ENCODE measurements around the gene HSH2D.

Gene HSH2D

DNA sequence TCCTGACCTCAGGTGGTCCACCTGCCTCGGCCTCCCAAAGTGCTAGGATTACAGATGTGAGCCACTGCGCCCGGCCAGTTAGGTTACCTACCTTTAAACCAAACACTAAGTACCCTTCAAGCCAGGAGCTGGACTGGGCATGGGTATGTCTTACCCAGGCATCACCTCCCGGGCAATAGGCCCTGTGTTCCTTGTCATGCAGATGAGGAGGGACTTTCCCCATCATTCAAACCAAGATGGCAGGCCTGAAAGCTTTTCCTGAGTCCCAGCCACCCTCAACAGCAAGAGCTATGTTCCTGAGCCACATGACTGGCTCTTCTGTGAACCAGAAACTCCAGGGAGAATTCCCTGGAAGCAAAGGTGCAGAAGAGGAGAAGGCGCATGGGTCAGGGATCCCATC, 22.3 kb upstream of the HSH2D start:
- DNase-seq, result no peak

GRCh38 chr19:16121967-16122366, 21.5 kb upstream of the HSH2D start:
- DNase-seq, result no peak

- no peak for DNase-seq
These were observed 18.5 kb upstream of the HSH2D start for GRCh38 chr19:16124953-16125352.

GRCh38 chr19:16125737-16126495, 17.6 kb upstream of the HSH2D start:
- DNase-seq, result no peak

GRCh38 chr19:16127080-16127479, 16.4 kb upstream of the HSH2D start:
- no peak for DNase-seq

DNA sequence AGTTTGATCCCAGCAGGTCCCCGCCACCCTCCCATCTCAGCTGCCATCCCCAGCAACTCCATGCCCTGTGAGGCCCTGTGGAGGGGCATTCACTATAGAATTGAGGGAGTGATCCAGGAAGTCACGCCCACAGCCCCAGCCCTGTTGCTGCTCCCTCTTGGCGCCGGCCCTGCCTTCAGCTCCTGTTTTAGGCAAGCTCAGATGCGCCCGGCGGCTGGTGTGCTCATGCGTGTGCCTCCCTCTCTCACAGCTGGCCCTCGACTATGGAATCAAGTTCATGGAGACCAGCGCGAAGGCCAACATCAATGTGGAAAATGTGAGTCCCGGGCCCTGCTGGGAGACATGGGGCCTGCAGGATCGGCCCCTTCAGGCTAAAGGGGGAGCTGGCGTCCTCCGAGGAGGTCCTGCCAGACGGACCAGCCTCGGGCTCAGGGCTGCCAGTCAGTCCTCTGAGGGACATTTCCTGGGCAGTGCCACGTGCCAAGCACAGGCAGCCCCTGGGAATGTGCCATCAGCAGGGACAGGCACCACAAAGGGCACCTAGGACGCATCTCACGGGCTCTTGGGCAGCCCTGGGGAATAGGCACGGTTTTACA, 15.6 kb upstream of the HSH2D start:
- no peak for DNase-seq

GRCh38 chr19:16131648-16132047, 11.8 kb upstream of the HSH2D start:
- no peak for DNase-seq

DNA sequence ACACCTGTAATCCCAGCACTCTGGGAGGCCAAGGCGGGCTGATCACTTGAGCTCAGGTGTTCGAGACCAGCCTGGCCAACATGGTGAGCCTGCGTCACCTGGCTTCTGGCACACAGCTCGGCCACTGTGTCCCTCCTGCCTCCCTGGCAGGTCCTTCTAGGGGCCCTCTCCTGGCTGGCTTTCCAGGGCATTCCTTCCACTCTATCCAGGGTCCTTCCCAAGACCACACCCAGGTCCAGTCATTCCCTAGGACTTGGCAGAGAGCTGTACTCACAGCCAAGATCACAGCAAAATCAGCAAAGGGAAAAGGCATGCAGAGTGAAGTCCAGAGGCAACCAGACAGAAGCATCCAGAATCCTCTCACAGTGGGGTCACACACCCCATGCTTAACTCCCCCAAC, 9.7 kb upstream of the HSH2D start:
- no peak for DNase-seq

DNA sequence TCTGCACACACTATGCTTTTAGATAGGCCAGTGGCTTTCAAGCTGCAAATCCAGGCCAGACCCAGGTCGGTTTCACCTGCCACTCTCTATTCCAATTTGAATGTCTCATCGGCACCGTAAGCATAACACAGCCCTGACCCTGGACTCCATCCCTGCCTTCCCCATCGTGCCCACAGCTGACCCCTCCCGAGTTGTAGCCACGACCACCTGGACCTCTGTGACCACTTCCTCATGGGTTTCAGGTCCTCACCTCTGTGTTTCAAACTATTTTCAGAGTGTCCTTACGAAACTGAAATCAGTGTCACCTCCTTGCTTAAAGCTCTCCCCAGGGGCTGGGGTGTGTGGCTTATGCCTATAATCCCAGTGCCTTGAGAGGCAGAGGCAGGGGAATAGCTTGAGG, 9.0 kb upstream of the HSH2D start:
- no peak for DNase-seq

DNA sequence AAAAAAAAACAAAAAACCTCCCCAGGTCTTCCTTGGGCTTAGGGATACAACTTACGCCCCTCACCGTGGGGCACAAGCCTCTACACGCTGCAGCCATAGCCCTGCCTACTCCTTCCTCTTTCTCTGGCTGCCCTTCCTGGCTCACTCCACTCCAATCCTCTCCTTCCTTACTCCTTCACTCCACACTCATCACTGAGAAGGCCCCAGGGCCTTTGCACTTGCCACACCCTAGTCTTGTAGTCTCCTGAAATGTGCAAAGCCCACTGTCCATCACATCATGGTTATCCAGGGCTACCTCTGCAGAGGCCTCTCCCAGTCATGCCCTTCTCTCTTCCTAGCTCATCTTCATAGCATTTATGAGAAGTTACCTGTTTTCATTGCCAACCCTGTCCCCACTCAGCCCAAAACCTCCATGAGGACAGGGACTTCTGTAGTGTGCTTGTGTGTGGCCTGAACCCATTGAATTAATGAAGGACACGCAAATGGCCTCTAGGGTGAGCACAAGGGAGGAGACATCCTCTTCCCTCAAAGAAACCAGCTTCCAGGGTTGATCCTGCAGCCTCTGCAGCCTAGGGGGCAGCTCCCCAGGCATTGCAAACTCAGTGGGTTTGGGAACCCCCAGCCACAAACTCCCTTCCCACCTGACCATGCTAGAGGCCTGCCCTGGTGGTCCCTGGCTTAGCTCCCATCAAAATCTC, 7.9 kb upstream of the HSH2D start:
- no peak for DNase-seq

DNA sequence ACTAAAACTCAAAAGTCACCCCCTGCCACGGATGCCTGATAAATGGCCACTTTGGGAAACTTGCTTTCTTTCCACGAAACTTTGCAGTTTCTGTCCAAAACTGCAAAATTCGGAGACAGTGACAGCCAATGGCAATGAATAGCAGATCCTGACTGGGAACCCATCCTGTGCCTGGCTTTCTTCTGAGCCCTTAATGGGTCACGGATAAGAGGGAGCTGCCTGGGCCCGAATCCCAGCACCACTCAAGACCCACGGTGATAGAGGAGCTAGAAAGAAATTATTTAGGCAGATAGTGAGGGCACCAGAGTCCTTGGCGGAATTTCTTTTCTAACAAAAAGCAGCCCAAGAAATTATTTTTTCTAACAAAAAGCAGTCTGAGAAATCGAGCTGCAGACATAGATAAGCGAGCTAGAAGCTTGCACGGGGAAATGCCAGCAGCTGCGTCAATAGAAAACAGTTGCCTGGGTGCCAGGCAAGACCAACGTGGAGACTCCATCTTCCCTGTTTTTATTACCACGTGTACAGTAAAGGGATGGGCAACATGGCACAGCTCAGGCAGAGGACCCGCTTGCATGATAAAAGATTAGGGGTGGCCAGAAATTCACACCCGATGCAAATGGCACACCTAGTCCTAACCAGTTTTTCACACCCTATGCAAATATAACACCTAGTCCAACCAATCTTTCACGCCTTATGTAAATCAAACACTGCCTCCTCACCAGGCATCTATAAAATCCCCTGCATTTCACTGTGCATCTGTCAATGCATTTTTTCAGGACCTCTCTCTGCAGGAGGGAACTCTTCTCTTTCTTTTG, 7.1 kb upstream of the HSH2D start:
- no peak for DNase-seq

GRCh38 chr19:16139752-16140151, 3.7 kb upstream of the HSH2D start:
- DNase-seq, result no peak

DNA sequence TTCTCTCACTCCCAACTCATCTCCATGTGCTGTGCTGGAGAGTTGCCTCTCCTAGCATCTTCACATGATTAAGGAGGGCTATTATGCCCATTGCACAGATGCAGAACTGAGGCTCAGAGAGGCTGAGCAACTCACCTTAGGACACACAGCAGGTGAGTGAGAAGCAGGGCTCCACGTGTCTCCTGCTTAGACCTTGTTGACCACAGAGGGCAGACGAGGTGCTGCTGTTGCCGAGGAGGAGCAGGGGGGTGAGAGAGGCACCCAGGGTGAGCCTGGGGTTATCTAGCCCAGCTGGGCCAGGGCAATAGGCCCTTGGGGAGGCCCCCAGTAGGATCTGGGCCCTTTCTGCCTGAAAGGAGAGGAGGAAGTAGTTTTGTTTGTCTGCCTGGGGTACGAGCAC, 2.4 kb upstream of the HSH2D start:
- DNase-seq, result no peak

GRCh38 chr19:16142032-16142580, 1.4 kb upstream of the HSH2D start:
- DNase-seq, result no peak

- no peak for DNase-seq
These were observed 714 bp downstream of the HSH2D start for GRCh38 chr19:16144216-16144581.

- DNase-seq, result no peak
These were observed 2.6 kb downstream of the HSH2D start for GRCh38 chr19:16146112-16146511.

GRCh38 chr19:16148443-16149229, 5.2 kb downstream of the HSH2D start:
- DNase-seq, result no peak

DNA sequence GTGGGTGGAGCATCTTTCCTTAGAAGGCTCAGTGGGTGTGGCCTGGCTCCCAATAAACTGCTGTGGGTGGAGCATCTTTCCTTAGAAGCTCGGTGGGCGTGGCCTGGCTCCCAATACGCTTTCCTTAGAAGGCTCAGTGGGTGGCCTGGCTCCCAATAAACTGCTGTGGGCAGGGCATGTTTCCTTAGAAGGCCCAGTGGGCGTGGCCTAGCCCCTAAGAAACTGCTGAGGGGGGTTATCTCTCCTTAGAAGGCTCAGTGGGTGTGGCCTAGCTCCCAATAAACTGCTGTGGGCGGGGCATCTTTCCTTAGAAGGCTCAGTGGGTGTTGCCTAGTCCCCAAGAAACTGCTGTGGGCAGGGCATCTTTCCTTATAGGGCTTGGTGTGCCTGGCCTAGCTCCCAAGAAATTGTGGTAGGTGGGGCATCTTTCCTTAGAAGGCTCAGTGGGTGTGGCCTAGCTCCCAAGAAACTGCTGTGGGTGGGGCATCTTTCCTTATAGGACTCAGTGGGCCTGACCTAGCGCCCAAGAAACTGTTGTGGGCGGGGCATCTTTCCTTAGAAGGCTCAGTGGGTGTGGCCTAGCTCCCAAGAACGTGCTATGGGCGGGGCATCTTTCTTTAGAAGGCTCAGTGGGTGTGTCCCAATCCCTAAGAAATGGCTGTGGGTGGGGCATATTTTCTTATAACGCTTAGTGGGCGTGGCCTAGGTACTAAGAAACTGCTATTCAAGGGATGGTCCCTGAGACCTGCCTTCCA, 10.3 kb downstream of the HSH2D start:
- DNase-seq, result no peak

DNA sequence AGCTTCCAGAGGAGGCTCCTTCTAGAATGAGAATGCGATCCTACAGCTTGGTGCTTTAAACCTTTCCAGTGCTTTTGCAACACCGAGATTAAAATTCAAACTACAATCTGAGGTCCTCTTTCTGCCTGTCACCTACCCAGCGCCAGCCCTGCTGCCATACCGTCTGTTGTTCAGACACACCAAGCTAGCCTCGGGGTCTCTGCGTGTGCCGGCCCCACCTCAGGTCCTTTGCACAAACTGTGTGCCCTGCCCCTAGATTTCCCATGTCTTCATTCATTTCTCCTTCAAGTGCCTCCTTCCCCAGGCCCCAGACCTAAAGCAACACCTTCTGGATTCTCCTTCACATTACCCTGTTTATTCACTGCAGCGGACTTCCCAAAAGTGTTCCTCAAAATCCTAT, 11.1 kb downstream of the HSH2D start:
- DNase-seq, result no peak

DNA sequence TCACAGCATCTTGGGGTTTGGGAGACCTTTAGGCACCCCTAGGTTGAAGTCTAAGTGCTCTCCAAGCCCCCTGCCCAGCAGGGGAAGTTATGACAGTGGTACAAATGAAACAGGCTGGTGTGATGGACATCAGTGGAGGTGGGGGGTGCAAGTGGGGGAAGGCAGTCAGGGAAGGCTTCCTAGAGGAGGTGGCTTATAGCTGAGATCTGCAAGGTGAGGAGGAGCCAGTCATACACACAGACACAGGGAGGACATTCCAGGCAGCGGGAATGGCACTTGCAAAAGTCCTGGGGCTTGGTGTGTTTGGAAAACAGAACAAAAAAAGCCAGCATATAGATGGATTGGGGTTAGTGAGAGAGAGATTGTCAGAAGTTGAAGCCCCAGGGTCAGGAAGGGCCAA, 11.6 kb downstream of the HSH2D start:
- DNase-seq, result no peak

GRCh38 chr19:16156904-16157303, 13.4 kb downstream of the HSH2D start:
- DNase-seq, result no peak

DNA sequence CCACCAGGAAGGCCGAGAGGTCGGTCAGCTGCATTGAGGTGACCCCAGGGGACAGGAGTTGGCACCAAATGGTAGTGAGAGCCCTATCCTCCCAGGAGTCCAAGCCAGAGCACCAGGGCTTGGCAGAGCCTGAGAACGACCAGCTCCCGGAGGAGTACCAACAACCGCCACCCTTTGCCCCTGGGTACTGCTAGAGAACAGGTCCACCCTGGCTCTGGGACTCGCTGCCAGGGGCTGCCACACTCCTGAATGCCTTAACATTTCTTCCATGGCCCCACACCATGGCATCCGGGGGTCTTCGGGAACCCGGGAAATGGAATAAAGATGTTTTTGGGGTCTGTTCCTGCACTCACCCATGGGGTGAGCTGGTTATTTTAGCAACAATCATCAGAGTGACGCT, 14.1 kb downstream of the HSH2D start:
- no peak for DNase-seq
